Caco-2 (cell line): ENCODE data around the gene CPEB4. TPM values are rescaled to one million over a fixed set of nuclear protein-coding genes. Genes with fewer than 3 reads are reported as not detected.
A peak's percentile ranks its signal among the peaks of the same experiment; 100 is the strongest.

ENCODE experiments used
- BruUV-seq: library from RNA; stranded (reverse); fragments of 400-500 nt; replicated peaks from 2 replicates; lab custom pipeline; 2021; lab: Mats Ljungman, UMichigan
- CTCF ChIA-PET: fragments of 300-600 bp; sonication (Branson Sonifier 250); formaldehyde crosslinking; loops from one replicate; lab custom pipeline; 2022; ENCODE audit warnings: antibody characterized with exemption; lab: Charles Lee
- POLR2A ChIA-PET: fragments of 300-600 bp; sonication (Branson Sonifier 250); formaldehyde crosslinking; loops from one replicate; lab custom pipeline; 2022; ENCODE audit warnings: antibody characterized with exemption; lab: Charles Lee
- DNase-seq, 2 experiments: peaks; one replicate each; pipeline versions ENCODE4 v3.0.0 to v3.0.0-alpha.2; 2020 to 2022
- H3K27me3 ChIP-seq: replicated peaks from 2 replicates; pipeline ENCODE4 v1.6.0; 2011; ENCODE audit warnings: low read length; ENCODE audit not compliant: control insufficient read depth, insufficient read depth
- H3K36me3 ChIP-seq: 2 replicates; pipeline ENCODE4 v1.5.1; 2011; ENCODE audit warnings: low read length; ENCODE audit not compliant: control insufficient read depth, insufficient read depth
- H3K4me1 ChIP-seq: fragments of 250-450 bp; sonication (Bioruptor Pico); 2 replicates; pipeline ENCODE4 v1.5.1; 2020; ENCODE audit warnings: mild to moderate bottlenecking
- H3K4me3 ChIP-seq: 2 replicates; pipeline ENCODE4 v1.5.1; 2011; ENCODE audit warnings: low read depth, mild to moderate bottlenecking, control low read depth, low read length
- H3K9me3 ChIP-seq: fragments of 250-450 bp; sonication (Bioruptor Pico); 2 replicates; pipeline ENCODE4 v1.5.1; 2020; ENCODE audit warnings: mild to moderate bottlenecking, moderate library complexity
- H3K27ac Mint-ChIP-seq: one replicate; pipeline ENCODE4 v1.8.0; 2022; ENCODE audit warnings: mixed read lengths; ENCODE audit not compliant: unreplicated experiment
- H3K27me3 Mint-ChIP-seq: one replicate; pipeline ENCODE4 v1.8.0; 2022; ENCODE audit warnings: mixed read lengths; ENCODE audit not compliant: insufficient read depth, unreplicated experiment
- H3K36me3 Mint-ChIP-seq: one replicate; pipeline ENCODE4 v1.8.0; 2022; ENCODE audit warnings: mild to moderate bottlenecking, mixed read lengths; ENCODE audit not compliant: insufficient read depth, unreplicated experiment
- H3K4me1 Mint-ChIP-seq: one replicate; pipeline ENCODE4 v1.8.0; 2022; ENCODE audit warnings: low read depth, mixed read lengths; ENCODE audit not compliant: unreplicated experiment
- H3K4me3 Mint-ChIP-seq: one replicate; pipeline ENCODE4 v1.8.0; 2022; ENCODE audit warnings: mild to moderate bottlenecking, moderate library complexity, mixed read lengths; ENCODE audit not compliant: unreplicated experiment
- H3K9me3 Mint-ChIP-seq: one replicate; pipeline ENCODE4 v1.8.0; 2022; ENCODE audit warnings: mixed read lengths; ENCODE audit not compliant: unreplicated experiment
- CTCF ChIP-seq, 2 experiments: fragments of 200-600 bp in 1 of 2; IDR thresholded peaks; 1 replicate in 1 of 2; 2 replicates in 1 of 2; pipeline versions ENCODE4 v1.5.1 to v1.8.0; 2011 to 2022; ENCODE audit warnings: antibody characterized with exemption in 1 of 2, control low read depth in 1 of 2, inconsistent platforms in 1 of 2, low read depth in 1 of 2, low read length in 1 of 2, mild to moderate bottlenecking in 1 of 2, moderate library complexity in 1 of 2; ENCODE audit not compliant: insufficient read depth in 1 of 2, severe bottlenecking in 1 of 2, unreplicated experiment in 1 of 2
- intact Hi-C: fragments of 100-400 bp; cut with micrococcal nuclease; formaldehyde crosslinking; loops from one replicate; pipeline ENCODE4 v1.10.0; 2022; ENCODE audit not compliant: unreplicated experiment
- total RNA-seq: library from RNA; stranded (reverse); gene quantifications from 2 replicates; pipeline ENCODE4 v1.2.3, GENCODE V29; 2022

Gene CPEB4
- total RNA-seq, 1 experiment from 2014 or later = 25.1 TPM

GRCh38 chr5:173864126-173865050 lies 23.8 kb upstream of the CPEB4 start:
- no peaks in the 10 kb centered on the region for H3K27me3 ChIP-seq
- no peak for TF ChIP-seq CTCF (IDR thresholded peaks at IDR 0.05; ENCODE audit: insufficient read depth in 1 of 2, low read depth in 1 of 2, low read length in 1 of 2, severe bottlenecking in 1 of 2, unreplicated experiment in 1 of 2)
- ChIA-PET POLR2A (no interaction called here), CTCF (no interaction called here)
- Mint-ChIP-seq H3K27me3 (no peaks in the 10 kb centered on the region), H3K4me1 (peaks cover 33% of the 10 kb centered on the region), H3K27ac (no peak overlapping the region), H3K36me3 (no peaks in the 10 kb centered on the region), H3K4me3 (no peak overlapping the region), H3K9me3 (peaks cover 15% of the 10 kb centered on the region)
- no peaks in the 10 kb centered on the region for H3K36me3 ChIP-seq
- no peak overlapping the region for H3K4me3 ChIP-seq
- H3K9me3 ChIP-seq = no peaks in the 10 kb centered on the region
- no peak for DNase-seq
- peaks cover 28% of the 10 kb centered on the region for H3K4me1 ChIP-seq
- BruUV-seq = no TSS peak
- intact Hi-C loops = no loop called here

GRCh38 chr5:173866243-173866857 lies 21.8 kb upstream of the CPEB4 start:
- peaks cover 15% of the 10 kb centered on the region for H3K9me3 Mint-ChIP-seq
- POLR2A ChIA-PET = interaction anchor here (0.6 kb wide), 1 partner anchor 263 kb away, joined by 9 read pairs; no protein-coding TSS in a partner anchor
- no peak for DNase-seq
- peaks cover 14% of the 10 kb centered on the region for H3K4me1 ChIP-seq
- peak overlapping the region; percentile 72 for H3K27ac Mint-ChIP-seq
- H3K4me1 Mint-ChIP-seq = peaks cover 33% of the 10 kb centered on the region
- TF ChIP-seq CTCF (IDR thresholded peaks at IDR 0.05; ENCODE audit: insufficient read depth in 1 of 2, low read depth in 1 of 2, low read length in 1 of 2, severe bottlenecking in 1 of 2, unreplicated experiment in 1 of 2) = no peak
- no peaks in the 10 kb centered on the region for H3K27me3 ChIP-seq
- no TSS peak for BruUV-seq
- H3K36me3 Mint-ChIP-seq = no peaks in the 10 kb centered on the region
- H3K27me3 Mint-ChIP-seq = no peaks in the 10 kb centered on the region
- no peak overlapping the region for H3K4me3 ChIP-seq
- no peaks in the 10 kb centered on the region for H3K9me3 ChIP-seq
- H3K4me3 Mint-ChIP-seq = no peak overlapping the region
- CTCF ChIA-PET = no interaction called here
- intact Hi-C loops = no loop called here
- H3K36me3 ChIP-seq = no peaks in the 10 kb centered on the region

- Histone ChIP-seq H3K9me3 (no peaks in the 10 kb centered on the region), H3K4me1 (peaks cover 15% of the 10 kb centered on the region), H3K27me3 (no peaks in the 10 kb centered on the region), H3K36me3 (no peaks in the 10 kb centered on the region), H3K4me3 (no peak overlapping the region)
- intact Hi-C loops = no loop called here
- no peak for TF ChIP-seq CTCF (IDR thresholded peaks at IDR 0.05; ENCODE audit: insufficient read depth in 1 of 2, low read depth in 1 of 2, low read length in 1 of 2, severe bottlenecking in 1 of 2, unreplicated experiment in 1 of 2)
- H3K9me3 Mint-ChIP-seq = peaks cover 15% of the 10 kb centered on the region
- H3K4me1 Mint-ChIP-seq = peaks cover 33% of the 10 kb centered on the region
- H3K27ac Mint-ChIP-seq = no peak overlapping the region
- DNase-seq = no peak
- ChIA-PET POLR2A (interaction anchor here (0.6 kb wide), 1 partner anchor 264 kb away, joined by 9 read pairs; no protein-coding TSS in a partner anchor), CTCF (no interaction called here)
- H3K4me3 Mint-ChIP-seq = no peak overlapping the region
- H3K27me3 Mint-ChIP-seq = no peaks in the 10 kb centered on the region
- BruUV-seq = no TSS peak
- no peaks in the 10 kb centered on the region for H3K36me3 Mint-ChIP-seq
These were observed 21.1 kb upstream of the CPEB4 start for GRCh38 chr5:173866858-173867679.
